Mesodermal cell (in vitro differentiated cells): Measurements from ENCODE around the gene CACHD1.
A peak's percentile ranks its signal among the peaks of the same experiment; 100 is the strongest.
"Not testable (repeated sequence)": the region's sequence is repeated elsewhere in the genome, so short reads cannot be mapped to it uniquely, and the experiment has no call there.

Source experiments
- H3K27ac ChIP-seq: 2 replicates; pipeline ENCODE4 v1.7.0; 2013; ENCODE audit warnings: mild to moderate bottlenecking, low read depth, low read length, moderate library complexity; ENCODE audit not compliant: severe bottlenecking
- H3K36me3 ChIP-seq: 2 replicates; pipeline ENCODE4 v1.7.1; 2013; ENCODE audit warnings: mild to moderate bottlenecking, low read length, moderate library complexity; ENCODE audit not compliant: control insufficient read depth, insufficient read depth
- H3K4me1 ChIP-seq: one replicate; pipeline ENCODE4 v1.7.1; 2013; ENCODE audit warnings: mild to moderate bottlenecking, low read length; ENCODE audit not compliant: insufficient read depth, control insufficient read depth, poor library complexity, severe bottlenecking
- H3K4me3 ChIP-seq: 2 replicates; pipeline ENCODE4 v1.7.0; 2013; ENCODE audit warnings: low read length, control low read depth, mild to moderate bottlenecking; ENCODE audit not compliant: insufficient read depth, poor library complexity, severe bottlenecking; ENCODE audit errors: extremely low read depth
- H3K9me3 ChIP-seq: 2 replicates; pipeline ENCODE4 v1.7.1; 2013; ENCODE audit warnings: mild to moderate bottlenecking, low read length, moderate library complexity; ENCODE audit not compliant: control insufficient read depth
- WGBS, 2 experiments: methylation state at CpG; one replicate each; pipeline ENCODE4 v1.1.5; 2013; ENCODE audit warnings: missing lambda C conversion rate in 2 of 2; ENCODE audit not compliant: insufficient coverage in 2 of 2; 5-methylcytosine and 5-hydroxymethylcytosine counted together

Gene CACHD1

GRCh38 chr1:64590316-64590715 is 120.4 kb downstream of the CACHD1 start:
- no peak overlapping the region for H3K4me3 ChIP-seq
- H3K9me3 ChIP-seq = no peaks in the 10 kb centered on the region
- WGBS, 2 experiments = no CpG with 5 or more reads among the region's 1 CpG
- no peaks in the 10 kb centered on the region for H3K36me3 ChIP-seq
- no peaks in the 10 kb centered on the region for H3K4me1 ChIP-seq
- no peak overlapping the region for H3K27ac ChIP-seq

DNA sequence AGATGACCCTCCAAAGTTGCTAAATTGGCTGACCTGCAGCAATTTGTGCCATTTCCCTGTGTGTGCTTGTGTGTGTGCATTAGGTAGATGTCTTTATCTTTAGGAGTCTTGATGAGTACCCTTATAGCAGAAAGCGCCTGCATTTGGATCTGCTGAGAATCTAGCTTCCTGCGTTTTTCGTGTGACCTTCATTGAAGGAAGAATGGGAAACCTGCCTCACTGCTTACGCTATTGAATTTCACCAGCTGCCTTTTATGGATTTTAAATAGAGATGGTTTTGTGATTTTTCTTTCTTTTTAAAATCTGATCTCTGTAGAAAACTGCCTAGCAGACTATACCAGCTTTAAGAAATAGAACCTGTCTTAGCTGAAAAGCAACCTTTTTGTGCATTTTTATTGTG is 124.5 kb downstream of the CACHD1 start:
- WGBS, 2 experiments = 79% methylated on average over 3 of the region's 4 CpGs; no CpG with 5 or more reads in 1 of the 2 experiments
- Histone ChIP-seq H3K9me3 (no peaks in the 10 kb centered on the region), H3K4me3 (no peak overlapping the region), H3K36me3 (no peaks in the 10 kb centered on the region), H3K4me1 (peaks cover 16% of the 10 kb centered on the region), H3K27ac (no peak overlapping the region)

DNA sequence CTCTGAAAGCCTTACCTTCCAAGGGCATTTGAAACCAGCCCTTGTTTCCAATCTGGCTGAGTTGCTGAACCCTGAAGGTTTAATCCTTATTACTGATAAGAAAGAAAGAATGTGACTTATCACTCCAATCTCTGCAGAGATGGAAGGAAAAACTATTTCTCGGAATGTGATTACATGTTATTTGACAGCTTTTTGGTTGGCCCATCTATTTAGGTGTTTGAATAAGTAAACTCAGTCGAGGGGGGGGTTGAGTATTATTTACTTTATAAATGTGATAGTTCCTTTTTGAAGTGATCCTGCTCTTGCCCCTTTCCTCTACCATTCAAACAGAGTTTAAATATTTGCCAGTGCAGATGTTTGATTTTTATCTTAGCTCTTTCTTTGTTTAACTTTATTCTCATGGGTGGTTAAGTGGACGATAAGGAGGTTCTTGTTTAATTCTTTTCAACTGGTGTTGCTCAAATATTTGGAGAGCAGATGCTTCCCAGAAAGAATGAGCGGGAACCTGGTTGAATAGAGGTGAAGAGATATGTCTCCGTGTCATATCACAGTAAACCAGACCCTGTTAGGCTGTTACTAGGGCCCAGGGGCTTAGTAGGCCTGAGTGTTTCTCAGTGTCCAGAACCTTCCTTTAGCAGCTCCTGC is 126.1 kb downstream of the CACHD1 start:
- peaks cover 16% of the 10 kb centered on the region for H3K4me1 ChIP-seq
- peaks cover 9% of the 10 kb centered on the region for H3K36me3 ChIP-seq
- no peaks in the 10 kb centered on the region for H3K9me3 ChIP-seq
- WGBS, 2 experiments = 67 to 100% methylated on average over 1 to 4 of the region's 5 CpGs
- no peak overlapping the region for H3K4me3 ChIP-seq
- H3K27ac ChIP-seq = peak overlapping the region; percentile 70

- peaks cover 16% of the 10 kb centered on the region for H3K4me1 ChIP-seq
- H3K9me3 ChIP-seq = no peaks in the 10 kb centered on the region
- 57 to 59% methylated on average over 1 of the region's 4 CpGs for WGBS, 2 experiments
- no peak overlapping the region for H3K4me3 ChIP-seq
- H3K36me3 ChIP-seq = peaks cover 9% of the 10 kb centered on the region
- no peak overlapping the region for H3K27ac ChIP-seq
These were observed 127.2 kb downstream of the CACHD1 start for GRCh38 chr1:64597113-64597512.

- peaks cover 16% of the 10 kb centered on the region for H3K4me1 ChIP-seq
- 42 to 71% methylated on average over 3 to 5 of the region's 8 CpGs for WGBS, 2 experiments
- no peaks in the 10 kb centered on the region for H3K9me3 ChIP-seq
- no peak overlapping the region for H3K4me3 ChIP-seq
- H3K27ac ChIP-seq = peak overlapping the region; percentile 43
- peaks cover 16% of the 10 kb centered on the region for H3K36me3 ChIP-seq
These were observed 128.2 kb downstream of the CACHD1 start for GRCh38 chr1:64598100-64598571.

GRCh38 chr1:64599242-64599641 is 129.3 kb downstream of the CACHD1 start:
- Histone ChIP-seq H3K4me3 (no peak overlapping the region), H3K9me3 (no peaks in the 10 kb centered on the region), H3K27ac (no peak overlapping the region), H3K4me1 (peaks cover 16% of the 10 kb centered on the region), H3K36me3 (peaks cover 27% of the 10 kb centered on the region)
- WGBS, 2 experiments = 97 to 100% methylated on average over 1 to 3 of the region's 3 CpGs

DNA sequence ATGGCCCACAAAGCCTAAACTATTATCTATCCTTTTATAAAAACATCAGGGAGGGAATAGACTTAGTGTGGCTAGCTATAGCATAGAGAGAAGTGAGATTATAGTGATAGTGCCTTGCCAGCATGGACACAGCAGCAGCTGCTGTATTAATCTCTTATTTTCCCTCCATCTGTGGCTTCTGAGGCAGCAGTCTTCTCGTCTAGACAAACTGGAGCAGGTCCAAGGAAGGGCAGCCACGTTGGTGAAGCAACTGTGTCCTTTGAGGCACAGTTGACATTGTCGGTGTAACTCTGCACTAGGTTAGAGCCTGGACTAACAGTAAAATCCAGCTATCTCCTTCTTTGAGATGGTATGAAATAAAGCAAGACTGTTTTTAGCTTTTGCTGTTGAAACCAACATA is 131.3 kb downstream of the CACHD1 start:
- Histone ChIP-seq H3K4me3 (no peak overlapping the region), H3K27ac (no peak overlapping the region), H3K4me1 (peaks cover 16% of the 10 kb centered on the region), H3K36me3 (peaks cover 37% of the 10 kb centered on the region), H3K9me3 (no peaks in the 10 kb centered on the region)
- WGBS, 2 experiments = 92 to 95% methylated on average over 2 of the region's 3 CpGs

GRCh38 chr1:64608005-64608650 is 138.2 kb downstream of the CACHD1 start:
- no peak overlapping the region for H3K4me3 ChIP-seq
- peaks cover 73% of the 10 kb centered on the region for H3K36me3 ChIP-seq
- peaks cover 18% of the 10 kb centered on the region for H3K9me3 ChIP-seq
- WGBS, 2 experiments = 83 to 100% methylated on average over 1 of the region's 1 CpG
- H3K4me1 ChIP-seq = no peaks in the 10 kb centered on the region
- H3K27ac ChIP-seq = no peak overlapping the region

- no peaks in the 10 kb centered on the region for H3K4me1 ChIP-seq
- peaks cover 71% of the 10 kb centered on the region for H3K36me3 ChIP-seq
- H3K9me3 ChIP-seq = peaks cover 18% of the 10 kb centered on the region
- no peak overlapping the region for H3K27ac ChIP-seq
- H3K4me3 ChIP-seq = no peak overlapping the region
- 94 to 100% methylated on average over 5 to 6 of the region's 6 CpGs for WGBS, 2 experiments
These were observed 138.7 kb downstream of the CACHD1 start for GRCh38 chr1:64608651-64609048.

DNA sequence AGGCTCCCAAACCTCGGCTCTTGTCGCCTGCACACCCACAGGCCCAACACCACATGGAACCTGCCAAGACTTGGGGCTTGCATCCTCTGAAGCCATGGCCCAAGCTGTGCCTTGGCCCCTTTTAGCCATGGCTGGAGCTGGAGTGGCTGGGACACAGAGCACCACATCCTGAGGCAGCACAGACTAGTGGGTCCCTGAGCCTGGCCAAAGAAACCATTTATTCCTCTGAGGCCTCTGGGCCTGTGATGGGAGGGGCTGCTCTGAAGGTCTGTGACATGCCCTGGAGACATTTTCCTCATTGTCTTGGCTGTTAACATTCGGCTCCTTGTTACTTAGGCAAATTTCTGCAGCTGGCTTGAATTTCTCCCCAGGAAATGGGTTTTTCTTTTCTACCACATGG is 141.0 kb downstream of the CACHD1 start:
- not testable (repeated sequence) for H3K4me3 ChIP-seq, H3K4me1 ChIP-seq, H3K27ac ChIP-seq
- 55 to 80% methylated on average over 1 to 3 of the region's 3 CpGs for WGBS, 2 experiments
- Histone ChIP-seq H3K9me3 (peaks cover 18% of the 10 kb centered on the region), H3K36me3 (peaks cover 66% of the 10 kb centered on the region)

GRCh38 chr1:64616039-64616438 is 146.1 kb downstream of the CACHD1 start:
- Histone ChIP-seq H3K4me3 (no peak overlapping the region), H3K9me3 (peaks cover 4% of the 10 kb centered on the region), H3K27ac (no peak overlapping the region), H3K4me1 (no peaks in the 10 kb centered on the region), H3K36me3 (peaks cover 30% of the 10 kb centered on the region)
- 75 to 90% methylated on average over 2 of the region's 2 CpGs for WGBS, 2 experiments
